KMS-11 (cell line): ENCODE results near the gene ATF7.

Experiments used
- H2AFZ ChIP-seq: fragments of 200-600 bp; sonication (generic); 2 replicates; pipeline ENCODE4 v1.6.1; 2016; ENCODE audit warnings: antibody characterized with exemption, mixed run types, low read depth
- H3K27ac ChIP-seq: fragments of 200-600 bp; sonication (generic); 2 replicates; pipeline ENCODE4 v1.6.1; 2016; ENCODE audit warnings: mild to moderate bottlenecking, mixed run types
- H3K27me3 ChIP-seq: fragments of 200-600 bp; sonication (generic); 2 replicates; pipeline ENCODE4 v1.6.1; 2017; ENCODE audit warnings: mild to moderate bottlenecking, low read depth, mixed run types, moderate library complexity; ENCODE audit not compliant: insufficient read depth
- H3K36me3 ChIP-seq: fragments of 200-600 bp; sonication (generic); 2 replicates; pipeline ENCODE4 v1.6.1; 2017; ENCODE audit warnings: mild to moderate bottlenecking, mixed run types; ENCODE audit not compliant: insufficient read depth
- H3K4me1 ChIP-seq: fragments of 200-600 bp; sonication (generic); 2 replicates; pipeline ENCODE4 v1.6.1; 2016; ENCODE audit warnings: mild to moderate bottlenecking, low read depth, mixed run types; ENCODE audit not compliant: poor library complexity, severe bottlenecking
- H3K4me2 ChIP-seq: fragments of 200-600 bp; sonication (generic); 2 replicates; pipeline ENCODE4 v1.7.0; 2016; ENCODE audit warnings: mild to moderate bottlenecking, mixed run types
- H3K4me3 ChIP-seq: fragments of 200-600 bp; sonication (generic); IDR thresholded peaks from 2 replicates; pipeline ENCODE4 v1.6.1; 2017; ENCODE audit warnings: low read depth, low read length, mixed read lengths; ENCODE audit not compliant: insufficient read depth
- H3K79me2 ChIP-seq: fragments of 200-600 bp; sonication (generic); 2 replicates; pipeline ENCODE4 v1.6.1; 2016; ENCODE audit warnings: low read depth, mixed run types; ENCODE audit not compliant: insufficient read depth
- H3K9ac ChIP-seq: fragments of 200-600 bp; sonication (generic); 2 replicates; pipeline ENCODE4 v1.6.1; 2016; ENCODE audit warnings: mild to moderate bottlenecking, mixed run types
- H4K20me1 ChIP-seq: fragments of 200-600 bp; sonication (generic); 2 replicates; pipeline ENCODE4 v1.6.1; 2016; ENCODE audit warnings: mild to moderate bottlenecking, mixed run types; ENCODE audit not compliant: insufficient read depth
- TF ChIP-seq, protein P1 (sequence below): fragments of 200-600 bp; sonication (generic); conservative IDR thresholded peaks from 2 replicates; pipeline ENCODE4 v1.6.1; 2017; ENCODE audit warnings: low read depth, mild to moderate bottlenecking, antibody characterized with exemption, low read length, moderate library complexity, mixed read lengths

Gene ATF7

DNA sequence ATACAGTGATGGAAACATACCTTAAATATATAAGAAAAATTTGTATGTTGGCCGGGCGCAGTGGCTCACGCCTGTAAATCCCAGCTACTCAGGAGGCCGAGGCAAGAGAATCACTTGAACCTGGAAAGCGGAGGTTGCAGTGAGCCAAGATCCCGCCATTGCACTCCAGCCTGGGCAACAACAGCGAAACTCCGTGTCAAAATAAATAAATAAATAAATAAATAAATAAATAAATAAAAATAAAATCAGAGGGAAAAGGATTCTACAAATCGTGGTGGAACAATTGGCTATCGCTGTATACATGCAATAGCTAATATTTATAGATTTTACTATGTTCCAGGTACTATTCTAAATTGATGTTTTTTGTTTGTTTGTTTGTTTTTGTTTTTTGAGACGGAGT, 1.7 kb upstream of the ATF7 start:
- H3K36me3 ChIP-seq = no peaks in the 10 kb centered on the region
- H3K27me3 ChIP-seq = no peaks in the 10 kb centered on the region
- H3K4me1 ChIP-seq = peaks cover 33% of the 10 kb centered on the region
- H3K27ac ChIP-seq = no peak overlapping the region
- H3K9ac ChIP-seq = no peak overlapping the region
- TF ChIP-seq, protein P1, sequence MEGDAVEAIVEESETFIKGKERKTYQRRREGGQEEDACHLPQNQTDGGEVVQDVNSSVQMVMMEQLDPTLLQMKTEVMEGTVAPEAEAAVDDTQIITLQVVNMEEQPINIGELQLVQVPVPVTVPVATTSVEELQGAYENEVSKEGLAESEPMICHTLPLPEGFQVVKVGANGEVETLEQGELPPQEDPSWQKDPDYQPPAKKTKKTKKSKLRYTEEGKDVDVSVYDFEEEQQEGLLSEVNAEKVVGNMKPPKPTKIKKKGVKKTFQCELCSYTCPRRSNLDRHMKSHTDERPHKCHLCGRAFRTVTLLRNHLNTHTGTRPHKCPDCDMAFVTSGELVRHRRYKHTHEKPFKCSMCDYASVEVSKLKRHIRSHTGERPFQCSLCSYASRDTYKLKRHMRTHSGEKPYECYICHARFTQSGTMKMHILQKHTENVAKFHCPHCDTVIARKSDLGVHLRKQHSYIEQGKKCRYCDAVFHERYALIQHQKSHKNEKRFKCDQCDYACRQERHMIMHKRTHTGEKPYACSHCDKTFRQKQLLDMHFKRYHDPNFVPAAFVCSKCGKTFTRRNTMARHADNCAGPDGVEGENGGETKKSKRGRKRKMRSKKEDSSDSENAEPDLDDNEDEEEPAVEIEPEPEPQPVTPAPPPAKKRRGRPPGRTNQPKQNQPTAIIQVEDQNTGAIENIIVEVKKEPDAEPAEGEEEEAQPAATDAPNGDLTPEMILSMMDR = no peak
- peaks cover 29% of the 10 kb centered on the region for H3K79me2 ChIP-seq
- H2AFZ ChIP-seq = no peak overlapping the region
- no peak overlapping the region for H3K4me3 ChIP-seq
- H3K4me2 ChIP-seq = no peak overlapping the region
- no peaks in the 10 kb centered on the region for H4K20me1 ChIP-seq

DNA sequence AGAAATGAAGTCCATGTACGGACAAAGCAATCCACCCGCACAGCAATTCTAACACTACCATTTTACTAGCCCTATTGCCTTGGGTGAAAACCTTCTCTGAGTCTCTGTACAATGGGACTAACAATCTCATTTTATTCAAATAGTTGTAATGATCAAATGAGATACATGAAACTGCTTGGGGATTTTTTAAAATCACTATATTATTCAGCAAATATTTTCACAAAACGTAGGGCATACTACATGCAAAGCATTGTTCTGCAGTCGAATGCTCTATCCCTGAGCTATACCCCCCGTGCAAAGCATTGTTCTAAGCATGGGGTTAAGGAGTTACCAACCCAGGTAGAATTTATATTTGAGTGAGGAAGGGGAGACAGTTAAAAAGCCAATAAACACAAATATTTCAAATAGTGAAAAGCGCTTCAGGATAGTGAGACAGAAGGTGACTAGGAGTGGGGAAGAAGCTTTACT, 554 bp upstream of the ATF7 start:
- H3K4me1 ChIP-seq = peaks cover 33% of the 10 kb centered on the region
- H3K9ac ChIP-seq = peak overlapping the region; percentile 78; the same call in 1 of the 2 replicates
- peak overlapping the region; percentile 17 for H3K4me3 ChIP-seq
- H4K20me1 ChIP-seq = no peaks in the 10 kb centered on the region
- H3K27me3 ChIP-seq = no peaks in the 10 kb centered on the region
- H3K79me2 ChIP-seq = peaks cover 39% of the 10 kb centered on the region
- no peaks in the 10 kb centered on the region for H3K36me3 ChIP-seq
- TF ChIP-seq, protein P1 = no peak
- H2AFZ ChIP-seq = peak overlapping the region; percentile 70
- peak overlapping the region; percentile 91 for H3K4me2 ChIP-seq
- peak overlapping the region; percentile 59 for H3K27ac ChIP-seq

DNA sequence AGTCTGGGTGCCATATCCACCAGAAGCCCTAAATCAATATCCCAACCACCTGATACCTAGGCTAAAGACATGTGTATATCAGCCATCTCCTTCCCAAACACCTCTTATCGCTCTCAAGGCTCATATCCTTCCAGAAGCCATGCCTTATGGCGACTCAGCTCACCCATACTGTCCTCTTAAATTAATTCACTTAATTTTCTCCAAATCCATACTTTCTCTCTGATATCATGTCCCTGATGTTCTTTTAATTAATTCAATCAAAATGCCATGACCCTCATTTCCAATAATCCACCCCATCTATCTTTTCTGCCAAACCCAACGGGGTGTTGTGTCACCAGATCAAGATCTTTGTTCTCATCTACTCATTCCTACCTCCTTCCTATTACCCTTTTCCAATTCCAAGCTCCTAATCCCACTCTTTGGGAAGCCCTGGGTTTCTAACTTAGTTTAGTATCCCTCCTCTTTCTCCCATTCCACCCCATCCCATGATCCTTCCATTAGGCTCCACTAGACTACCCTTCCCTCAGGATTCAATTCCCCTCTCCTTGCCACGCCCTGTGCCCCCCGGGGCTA, 723 bp downstream of the ATF7 start:
- peak overlapping the region; percentile 78; the same call in 1 of the 2 replicates for H3K9ac ChIP-seq
- H3K36me3 ChIP-seq = no peaks in the 10 kb centered on the region
- peak overlapping the region; percentile 59 for H3K27ac ChIP-seq
- H3K4me2 ChIP-seq = peak overlapping the region; percentile 91
- peaks cover 50% of the 10 kb centered on the region for H3K79me2 ChIP-seq
- TF ChIP-seq, protein P1 = 0 out of 2 replicates have a peak, but pooled peaks have one; percentile 10
- no peaks in the 10 kb centered on the region for H4K20me1 ChIP-seq
- peak overlapping the region; percentile 70 for H2AFZ ChIP-seq
- H3K4me3 ChIP-seq = peak overlapping the region; percentile 89
- H3K4me1 ChIP-seq = peaks cover 33% of the 10 kb centered on the region
- no peaks in the 10 kb centered on the region for H3K27me3 ChIP-seq

DNA sequence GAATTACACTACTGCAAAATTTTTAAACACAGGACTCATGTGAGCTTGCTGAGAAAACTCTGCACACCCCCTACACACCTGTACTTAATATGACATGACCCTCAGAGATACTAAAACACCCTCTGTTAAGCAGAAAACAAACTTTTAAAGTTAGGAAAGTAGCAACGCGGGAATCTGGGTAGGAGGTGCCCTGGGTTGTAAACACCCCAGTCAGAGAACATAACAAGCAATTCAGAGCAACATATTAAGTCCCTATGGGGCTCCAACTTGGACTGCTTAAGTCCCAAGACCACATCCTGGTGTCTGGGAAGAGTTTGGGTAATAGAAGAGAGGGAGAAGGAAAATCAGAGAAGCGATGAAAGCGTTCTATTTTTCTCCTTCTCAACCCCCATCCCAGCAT, 1.2 kb downstream of the ATF7 start:
- H2AFZ ChIP-seq = no peak overlapping the region
- H3K4me1 ChIP-seq = peaks cover 33% of the 10 kb centered on the region
- no peaks in the 10 kb centered on the region for H3K27me3 ChIP-seq
- peaks cover 52% of the 10 kb centered on the region for H3K79me2 ChIP-seq
- H3K36me3 ChIP-seq = no peaks in the 10 kb centered on the region
- no peak overlapping the region for H3K27ac ChIP-seq
- H3K4me2 ChIP-seq = peak overlapping the region; percentile 91
- H3K9ac ChIP-seq = no peak overlapping the region
- no peak overlapping the region for H3K4me3 ChIP-seq
- no peaks in the 10 kb centered on the region for H4K20me1 ChIP-seq
- TF ChIP-seq, protein P1 = no peak
